Stomach (tissue), 9 donors: ENCODE data around the gene PALLD. TPM values are rescaled to one million over a fixed set of nuclear protein-coding genes. Genes with fewer than 3 reads are reported as not detected.

Experiments used
- DNase-seq, 2 donors: peaks; one replicate each; pipeline versions ENCODE4 v3.0.0 to v3.0.0-alpha.2; 2013 to 2019
- H3K27ac ChIP-seq, 5 donors: fragments of 200-600 bp in 4 of 5; sonication (generic) in 4 of 5; one replicate each; pipeline ENCODE4 v1.5.1; 2013 to 2019; ENCODE audit warnings: mild to moderate bottlenecking in 1 of 5, moderate library complexity in 1 of 5
- H3K27me3 ChIP-seq, 3 donors: fragments of 200-600 bp; sonication (generic); one replicate each; pipeline ENCODE4 v1.5.1; 2017 to 2019; ENCODE audit warnings: mixed run types in 1 of 3
- H3K36me3 ChIP-seq, 4 donors: fragments of 200-600 bp; sonication (generic); 1 replicate in 3 of 4; 2 replicates in 1 of 4; pipeline ENCODE4 v1.5.1; 2016 to 2019
- H3K4me1 ChIP-seq, 4 donors: fragments of 200-600 bp; sonication (generic); one replicate each; pipeline ENCODE4 v1.5.1; 2016 to 2019
- H3K4me3 ChIP-seq, 4 donors: fragments of 200-600 bp; sonication (generic) in 3 of 4; one replicate each; pipeline ENCODE4 v1.5.1; 2016 to 2019; ENCODE audit warnings: mild to moderate bottlenecking in 1 of 4
- H3K9me3 ChIP-seq, 4 donors: fragments of 200-600 bp; sonication (generic); one replicate each; pipeline ENCODE4 v1.5.1; 2016 to 2019
- CTCF ChIP-seq, 7 experiments: fragments of 450-650 bp in 4 of 7; fragments of 200-600 bp in 3 of 7; sonication (generic) in 3 of 7; IDR thresholded peaks; one replicate each; pipeline ENCODE4 v1.5.1; 2016 to 2019; ENCODE audit warnings: antibody characterized with exemption in 7 of 7, control low read depth in 2 of 7, mild to moderate bottlenecking in 1 of 7
- EP300 ChIP-seq: sonication (generic); formaldehyde crosslinking; IDR thresholded peaks from one replicate; pipeline ENCODE4 v1.6.1; 2017; ENCODE audit warnings: antibody characterized with exemption
- POLR2A ChIP-seq, 4 donors: fragments of 450-650 bp; IDR thresholded peaks; one replicate each; pipeline ENCODE4 v1.6.1; 2016; ENCODE audit warnings: antibody characterized with exemption in 4 of 4, control low read depth in 2 of 4, mild to moderate bottlenecking in 1 of 4, moderate library complexity in 1 of 4
- POLR2AphosphoS5 ChIP-seq, 3 donors: sonication (generic); formaldehyde crosslinking; IDR thresholded peaks; one replicate each; pipeline ENCODE4 v1.6.1; 2016; ENCODE audit warnings: antibody characterized with exemption in 3 of 3
- WGBS, 5 donors: extraction: QIAGEN DNeasy Blood & Tissue Kit in 3 of 5; methylation state at CpG; one replicate each; pipeline versions ENCODE4 v1.1.5 to v1.1.7; 2013 to 2018; 5-methylcytosine and 5-hydroxymethylcytosine counted together
- intact Hi-C: fragments of 100-400 bp; cut with DNase I; formaldehyde crosslinking; loops from one replicate; pipeline ENCODE4 v1.15.1; 2023; ENCODE audit warnings: low total_unique reads
- polyA plus RNA-seq, 3 donors: library from polyadenylated mRNA; stranded (reverse); fragments of 200-250 nt; gene quantifications; one replicate each; pipeline ENCODE4 v1.2.3, GENCODE V29; 2013
- total RNA-seq, 5 donors: library from RNA; depleted of rRNA; stranded (reverse); fragments of >200 nt; gene quantifications; one replicate each; pipeline versions ENCODE4 v1.1.0 to v1.2.3, GENCODE V29; 2014 to 2016
- donor health status: healthy with polysubstance abuse.
- donor health status: Bipolar disorder and iron deficiency.
- donor health status: healthy.

The PALLD gene
- total and polyA plus RNA-seq, 8 donors: 75.9 to 984 (median 206) TPM

GRCh38 chr4:168859100-168859499 is 362.2 kb downstream of the PALLD start:
- no peaks in the 10 kb centered on the region for H3K27me3 ChIP-seq
- intact Hi-C loops: no loop called here
- no peak for TF ChIP-seq CTCF (IDR thresholded peaks at IDR 0.05)
- DNase-seq: no peak
- peak overlapping the region in 4 of 5 donors; percentile 18 to 96 (median 72) for H3K27ac ChIP-seq
- no peak overlapping the region for H3K4me3 ChIP-seq
- H3K36me3 ChIP-seq: peaks cover 0 to 24% (median 3%) of the 10 kb centered on the region in 4 donors
- no peaks in the 10 kb centered on the region for H3K9me3 ChIP-seq
- 78 to 89% (median 83%) methylated on average over 7 of the region's 7 CpGs for WGBS, 5 donors
- peaks cover 9 to 75% (median 43%) of the 10 kb centered on the region in 4 donors for H3K4me1 ChIP-seq

GRCh38 chr4:168859888-168860694 is 363.2 kb downstream of the PALLD start:
- peaks cover 0 to 24% (median 3%) of the 10 kb centered on the region in 4 donors for H3K36me3 ChIP-seq
- no peak overlapping the region for H3K4me3 ChIP-seq
- 78 to 90% (median 85%) methylated on average over 9 of the region's 9 CpGs for WGBS, 5 donors
- TF ChIP-seq EP300: no peak
- TF ChIP-seq CTCF (IDR thresholded peaks at IDR 0.05): no peak
- TF ChIP-seq POLR2AphosphoS5 (IDR thresholded peaks at IDR 0.05): no peak
- TF ChIP-seq POLR2A (IDR thresholded peaks at IDR 0.05): no peak
- intact Hi-C loops: no loop called here
- no peak for DNase-seq
- peak overlapping the region in 4 of 5 donors; percentile 5 to 96 (median 51) for H3K27ac ChIP-seq
- H3K27me3 ChIP-seq: no peaks in the 10 kb centered on the region
- no peaks in the 10 kb centered on the region for H3K9me3 ChIP-seq
- H3K4me1 ChIP-seq: peaks cover 4 to 77% (median 45%) of the 10 kb centered on the region in 4 donors

- TF ChIP-seq POLR2A (IDR thresholded peaks at IDR 0.05) (no peak), CTCF (IDR thresholded peaks at IDR 0.05) (no peak), POLR2AphosphoS5 (IDR thresholded peaks at IDR 0.05) (no peak), EP300 (no peak)
- Histone ChIP-seq H3K27ac (peak overlapping the region in 4 of 5 donors; percentile 5 to 96 (median 51)), H3K27me3 (no peaks in the 10 kb centered on the region), H3K9me3 (no peaks in the 10 kb centered on the region), H3K36me3 (peaks cover 0 to 17% (median 3%) of the 10 kb centered on the region in 4 donors), H3K4me3 (no peak overlapping the region), H3K4me1 (peaks cover 4 to 85% (median 46%) of the 10 kb centered on the region in 4 donors)
- 38 to 65% (median 52%) methylated on average over 3 of the region's 3 CpGs for WGBS, 5 donors
- intact Hi-C loops: no loop called here
- no peak for DNase-seq
These were observed 364.0 kb downstream of the PALLD start for GRCh38 chr4:168860827-168861226.

- TF ChIP-seq POLR2AphosphoS5 (IDR thresholded peaks at IDR 0.05) (no peak), CTCF (IDR thresholded peaks at IDR 0.05) (no peak), POLR2A (IDR thresholded peaks at IDR 0.05) (no peak), EP300 (no peak)
- H3K27ac ChIP-seq: peak overlapping the region in 1 of 5 donors; percentile 60
- peaks cover 0 to 14% (median 3%) of the 10 kb centered on the region in 4 donors for H3K36me3 ChIP-seq
- no peak for DNase-seq
- intact Hi-C loops: no loop called here
- no peaks in the 10 kb centered on the region for H3K27me3 ChIP-seq
- 59 to 72% (median 65%) methylated on average over 10 of the region's 10 CpGs for WGBS, 5 donors
- H3K4me3 ChIP-seq: no peak overlapping the region
- H3K9me3 ChIP-seq: no peaks in the 10 kb centered on the region
- H3K4me1 ChIP-seq: peaks cover 0 to 85% (median 42%) of the 10 kb centered on the region in 4 donors
These were observed 367.1 kb downstream of the PALLD start for GRCh38 chr4:168863719-168864647.
